IPS-NIHi7 (cell line): ENCODE results near the gene GRIN2C.
"Not testable (repeated sequence)": the region's sequence is repeated elsewhere in the genome, so short reads cannot be mapped to it uniquely, and the experiment has no call there.

Source experiments
- DNase-seq: peaks from one replicate; pipeline ENCODE4 v3.0.0; 2012; ENCODE audit warnings: mixed read lengths; ENCODE audit errors: extremely low spot score

GRIN2C gene

DNA sequence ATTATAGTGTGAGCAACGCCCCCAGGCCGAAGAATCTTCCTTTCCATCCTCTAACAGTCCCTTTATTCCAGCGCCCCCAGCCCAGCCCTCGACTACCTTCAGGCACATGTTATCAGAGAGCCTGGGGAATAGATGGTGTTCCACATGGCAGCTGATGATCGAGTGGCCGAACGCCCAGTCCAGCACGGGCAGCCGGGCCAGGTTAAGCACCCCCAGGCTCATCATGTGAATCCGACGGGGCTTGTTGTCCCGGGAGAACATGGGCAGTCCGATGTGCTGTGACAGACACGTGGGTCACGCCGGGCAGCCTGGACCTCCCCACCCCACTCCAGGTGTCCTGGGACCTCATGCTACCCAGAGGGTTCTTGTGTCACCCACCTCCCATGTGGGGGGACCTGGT, 19.6 kb upstream of the GRIN2C start:
- DNase-seq = no peak

DNA sequence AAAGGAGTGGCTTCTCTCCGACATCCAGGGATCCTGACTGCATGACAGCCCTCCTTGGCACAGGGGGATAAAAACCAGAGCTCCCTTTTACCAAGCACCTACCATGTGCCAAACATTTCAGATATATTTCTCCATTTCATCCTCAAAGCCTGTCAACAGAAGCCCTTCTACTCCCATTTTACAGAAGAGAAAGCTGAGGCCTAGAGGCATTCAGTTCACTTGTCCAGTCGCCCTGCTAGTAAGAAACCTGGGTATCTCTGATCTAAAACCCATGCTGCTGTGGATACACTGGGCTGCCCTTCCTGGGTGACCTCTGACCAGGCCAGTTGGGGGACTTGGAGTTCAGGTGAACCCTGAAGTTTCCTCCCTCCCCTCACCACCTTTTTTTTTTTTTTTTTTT, 19.0 kb upstream of the GRIN2C start:
- no peak for DNase-seq

DNA sequence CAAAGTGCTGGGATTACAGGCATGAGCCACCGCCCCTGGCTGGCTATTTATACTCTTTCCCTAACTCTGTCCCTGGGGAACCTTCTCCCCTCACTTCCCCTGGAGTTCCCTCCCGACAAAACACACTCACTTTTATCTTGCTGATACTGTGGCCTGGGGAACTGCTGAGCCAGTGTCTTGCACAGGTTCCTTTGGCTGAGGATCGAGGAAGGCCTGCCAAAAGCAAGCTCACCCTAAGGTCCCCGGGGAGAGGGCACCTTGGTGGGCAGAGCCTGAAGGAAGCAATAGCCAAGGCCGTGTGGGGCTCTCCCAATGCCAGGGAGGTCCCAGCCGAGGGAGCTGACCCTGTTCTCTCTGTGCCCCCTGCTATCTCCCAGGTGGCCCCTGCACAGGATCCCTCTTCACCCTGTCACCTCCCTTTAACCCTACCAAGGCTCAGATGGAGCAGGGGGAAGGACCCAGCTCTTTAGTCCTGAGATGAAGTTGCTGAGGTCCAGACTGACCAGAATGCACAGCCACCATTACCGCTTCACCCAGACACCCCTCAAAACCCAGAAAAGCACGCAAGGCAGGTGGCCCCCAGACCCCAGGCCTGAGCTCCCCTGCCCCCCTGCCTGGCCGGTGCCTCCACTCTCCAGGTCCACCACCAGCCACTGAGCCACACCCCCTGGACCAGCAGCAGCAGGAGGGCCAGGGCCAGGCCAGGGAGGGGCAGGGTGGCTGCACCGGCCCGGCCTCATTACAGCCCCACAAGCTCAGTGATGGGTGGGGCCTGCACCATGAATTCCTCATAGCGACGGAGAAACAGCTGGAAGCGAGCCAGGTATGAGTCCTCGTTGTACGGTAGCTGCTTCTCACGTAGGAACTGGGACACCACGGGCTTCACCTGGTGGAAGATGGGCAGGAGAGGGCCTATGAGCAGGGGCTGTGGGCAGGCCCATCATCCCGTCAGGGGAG, 18.2 kb upstream of the GRIN2C start:
- DNase-seq = no peak

DNA sequence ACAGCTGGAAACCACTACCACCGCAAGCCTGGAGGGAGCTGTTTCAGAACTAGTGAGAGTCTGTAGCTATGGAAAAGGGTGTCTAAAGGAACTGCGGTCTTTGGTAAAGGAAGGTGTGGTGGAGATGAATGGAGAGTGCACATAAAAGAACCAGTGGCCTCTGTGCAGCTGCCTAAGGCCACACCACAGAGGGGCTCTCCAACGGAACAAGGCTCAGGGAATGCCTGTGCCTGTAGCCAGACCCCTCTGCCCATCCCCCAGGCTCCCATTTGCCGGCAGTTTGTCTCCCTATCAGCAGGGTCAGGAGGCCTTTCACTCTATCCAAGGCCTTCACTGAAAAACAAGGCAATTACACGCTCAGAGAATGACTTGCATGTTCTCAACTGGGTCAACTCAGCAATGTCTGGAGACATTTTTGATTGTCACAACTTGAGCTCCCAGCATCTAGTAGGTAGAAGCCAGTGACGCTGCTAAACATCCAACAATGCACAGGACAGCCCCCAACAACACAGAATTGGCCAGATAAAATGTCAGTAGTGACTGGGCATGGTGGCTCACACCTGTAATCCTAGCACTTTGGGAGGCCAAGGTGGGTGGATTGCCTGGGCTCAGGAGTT, 16.4 kb upstream of the GRIN2C start:
- DNase-seq = no peak

- no peak for DNase-seq
Measured at GRCh38 chr17:74875155-74875976, 15.7 kb upstream of the GRIN2C start.

GRCh38 chr17:74874615-74875037, 14.9 kb upstream of the GRIN2C start:
- no peak for DNase-seq

DNA sequence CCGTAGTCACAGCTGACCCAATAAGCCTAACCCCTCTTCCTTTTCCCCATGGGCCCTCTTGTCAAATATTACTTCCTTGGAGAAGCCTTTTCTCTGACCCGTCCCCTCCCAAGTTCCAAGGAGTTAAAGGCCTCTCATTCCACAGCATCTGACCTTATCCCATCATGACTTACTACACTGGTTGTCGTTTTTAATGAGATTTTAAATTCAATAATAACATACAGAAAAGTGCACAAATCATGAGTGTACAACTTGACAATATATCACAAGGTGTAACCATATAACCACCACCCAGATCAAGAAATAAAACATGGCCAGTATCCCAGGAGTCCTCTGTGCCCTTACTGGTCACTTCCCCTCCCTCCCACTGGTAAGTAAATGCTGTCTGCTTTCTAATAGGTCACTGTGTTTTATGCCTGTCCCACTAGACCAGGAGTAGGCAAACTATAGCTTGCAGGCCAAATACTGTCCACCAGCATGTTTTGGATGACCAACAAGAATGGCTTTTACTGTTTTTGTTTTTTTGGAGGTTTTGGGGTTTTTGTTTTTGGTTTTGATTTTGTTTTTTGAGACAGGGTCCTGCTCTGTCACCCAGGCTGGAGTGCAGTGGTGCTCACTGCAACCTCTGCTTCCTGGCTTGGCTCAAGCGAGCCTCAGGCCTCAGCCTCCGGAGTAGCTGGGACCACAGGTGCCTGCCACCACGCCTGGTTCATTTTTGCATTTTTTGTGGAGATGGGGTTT, 14.4 kb upstream of the GRIN2C start:
- DNase-seq = no peak

DNA sequence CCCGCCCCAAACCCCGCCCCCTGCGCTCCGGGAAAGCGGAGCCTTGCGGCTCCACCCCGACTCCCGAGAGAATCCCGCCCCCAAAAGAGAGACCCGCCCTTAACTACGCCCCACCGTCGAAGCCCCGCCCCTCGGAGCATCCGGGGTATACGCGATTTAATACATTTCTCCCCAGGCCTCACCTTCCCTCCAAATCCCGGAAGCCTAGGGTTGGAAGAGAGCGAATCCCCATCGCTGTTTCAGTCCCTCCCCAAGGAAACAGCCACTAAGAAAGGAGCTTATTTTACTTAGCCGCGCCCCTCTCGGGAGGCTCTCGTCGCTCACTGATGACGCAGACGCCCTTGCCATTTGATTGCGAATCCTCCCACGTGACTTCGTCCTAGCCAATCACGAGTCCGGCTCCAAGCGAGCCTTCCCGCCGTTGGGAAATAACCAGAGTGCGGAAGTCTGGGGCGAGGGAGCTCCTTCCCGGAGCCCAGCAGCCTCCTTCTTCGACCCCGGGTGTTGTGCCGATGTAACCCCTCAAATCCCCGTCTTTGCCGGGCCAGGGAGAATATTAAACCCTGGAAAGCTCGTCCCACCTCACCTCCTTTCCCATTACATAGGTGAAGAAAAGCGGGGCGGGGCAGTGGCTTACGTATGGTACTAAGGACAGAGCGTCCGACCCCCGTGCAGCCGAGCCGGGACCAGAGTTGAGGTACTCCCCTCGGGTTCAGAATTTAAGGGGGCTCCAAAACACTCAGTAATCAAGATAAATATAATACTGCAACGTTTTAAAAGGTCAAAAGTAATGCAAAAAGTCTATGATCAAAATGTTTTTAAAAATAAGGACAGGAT, 13.6 kb upstream of the GRIN2C start:
- DNase-seq = peak; percentile 100

- no peak for DNase-seq
Measured at GRCh38 chr17:74872313-74873036, 12.8 kb upstream of the GRIN2C start, which contains the start of gene FDXR. FDXR (minus strand) TSS chr17:74872994; CDS start chr17:74872944, 50 bp downstream.

GRCh38 chr17:74871356-74872076, 11.8 kb upstream of the GRIN2C start:
- DNase-seq = no peak

DNA sequence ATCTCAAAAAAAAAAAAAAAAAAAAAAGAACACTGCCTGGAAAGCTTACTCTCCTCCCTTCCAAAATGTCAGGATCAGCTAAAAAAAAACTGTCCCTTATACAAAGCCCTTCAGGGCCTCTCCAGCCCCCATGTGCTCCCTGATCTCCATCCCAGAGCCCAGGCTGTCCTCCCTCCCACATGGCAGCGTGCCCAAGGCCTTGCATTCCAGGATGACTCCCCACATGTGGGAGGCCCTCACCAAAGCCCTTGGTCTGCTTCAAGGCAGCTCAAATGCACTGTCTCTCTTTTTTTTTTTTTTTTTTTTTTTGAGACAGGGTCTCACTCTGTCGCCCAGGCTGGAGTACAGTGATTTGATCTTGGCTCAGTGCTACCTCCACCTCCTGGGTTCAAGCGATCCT, 10.8 kb upstream of the GRIN2C start:
- no peak for DNase-seq

DNA sequence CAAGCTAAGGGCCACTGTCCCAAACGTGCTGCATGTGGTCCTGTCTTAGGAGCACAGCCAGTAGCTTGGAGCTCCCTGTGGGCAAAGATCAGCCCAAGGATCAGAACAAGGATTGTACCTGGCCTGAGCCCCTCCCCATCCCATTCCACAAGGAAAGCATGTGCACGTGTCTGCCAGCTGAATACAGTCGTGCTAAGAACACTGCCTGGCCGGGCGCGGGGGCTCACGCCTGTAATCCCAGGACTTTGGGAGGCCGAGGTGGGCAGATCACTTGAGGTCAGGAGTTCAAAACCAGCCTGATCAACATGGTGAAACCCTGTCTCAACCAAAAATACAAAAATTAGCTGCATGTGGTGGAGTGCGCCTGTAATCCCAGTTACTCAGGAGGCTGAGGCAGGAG, 10.3 kb upstream of the GRIN2C start:
- not testable (repeated sequence) for DNase-seq

GRCh38 chr17:74868908-74869255, 9.2 kb upstream of the GRIN2C start:
- DNase-seq = no peak

DNA sequence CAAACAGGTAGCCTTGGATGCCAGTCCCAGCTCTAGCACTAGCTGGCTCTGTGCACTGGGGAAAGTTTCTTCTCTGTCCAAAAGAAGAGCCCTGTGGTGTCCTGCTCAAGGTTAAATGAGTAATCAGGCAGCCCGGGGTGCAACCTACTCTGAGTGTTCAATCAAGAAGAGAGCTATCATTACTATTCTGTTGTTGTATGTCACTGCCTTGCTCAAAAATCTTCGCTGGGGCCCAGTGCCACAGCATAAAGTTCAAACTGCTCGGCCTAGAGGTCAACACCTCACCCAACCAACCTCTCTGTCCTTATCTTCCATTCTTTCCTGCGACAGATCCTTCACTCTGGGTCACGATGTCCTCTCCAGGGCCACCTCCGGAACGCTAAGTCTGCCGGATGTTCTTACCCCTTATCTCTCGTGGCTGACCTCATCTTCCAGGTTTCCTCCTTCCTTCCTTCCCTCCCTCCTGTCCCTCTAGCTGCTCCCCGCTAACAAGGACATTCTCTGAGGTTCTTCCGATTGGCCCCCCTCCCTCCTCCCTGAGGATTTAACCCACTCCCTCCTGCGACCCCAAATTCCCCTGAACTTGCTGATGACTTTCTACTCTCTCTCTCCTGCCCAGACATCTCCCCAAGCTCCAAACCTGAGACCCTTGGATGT, 8.7 kb upstream of the GRIN2C start:
- no peak for DNase-seq

GRCh38 chr17:74866198-74866835, 6.6 kb upstream of the GRIN2C start:
- DNase-seq = no peak

DNA sequence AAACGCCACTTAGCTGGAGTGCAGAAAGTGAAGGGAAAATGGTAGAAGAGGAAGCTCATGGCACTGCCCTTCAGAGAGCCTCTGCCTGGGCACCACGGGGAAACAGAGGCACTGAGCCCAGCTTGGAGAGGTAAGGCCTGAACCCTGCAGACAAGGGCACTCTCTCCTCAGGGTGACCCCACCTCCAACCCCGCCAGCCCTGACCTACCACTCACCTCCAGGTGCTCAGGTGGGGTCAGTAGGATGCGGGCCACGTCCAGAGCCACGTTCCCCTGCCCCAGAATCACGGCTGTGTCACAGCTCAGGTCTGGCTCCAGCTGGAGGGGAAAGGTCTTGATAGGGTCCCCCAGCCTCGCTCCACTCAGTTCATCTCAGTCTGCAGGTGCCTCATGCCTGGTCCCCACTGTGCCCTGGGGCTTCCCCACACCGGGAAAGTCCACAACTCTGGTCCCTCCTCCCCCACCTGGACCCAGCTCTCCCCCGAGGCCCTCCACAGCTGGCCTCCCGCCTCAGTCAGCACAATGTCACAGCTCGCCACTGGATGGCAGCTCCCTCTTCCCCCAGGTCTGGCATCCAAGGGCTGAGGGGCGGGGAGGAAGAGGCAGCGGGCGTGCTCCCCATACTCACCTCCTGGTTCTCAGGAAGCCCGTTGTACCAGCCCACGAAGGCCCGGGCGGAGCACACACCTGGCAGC, 6.0 kb upstream of the GRIN2C start:
- DNase-seq = no peak

DNA sequence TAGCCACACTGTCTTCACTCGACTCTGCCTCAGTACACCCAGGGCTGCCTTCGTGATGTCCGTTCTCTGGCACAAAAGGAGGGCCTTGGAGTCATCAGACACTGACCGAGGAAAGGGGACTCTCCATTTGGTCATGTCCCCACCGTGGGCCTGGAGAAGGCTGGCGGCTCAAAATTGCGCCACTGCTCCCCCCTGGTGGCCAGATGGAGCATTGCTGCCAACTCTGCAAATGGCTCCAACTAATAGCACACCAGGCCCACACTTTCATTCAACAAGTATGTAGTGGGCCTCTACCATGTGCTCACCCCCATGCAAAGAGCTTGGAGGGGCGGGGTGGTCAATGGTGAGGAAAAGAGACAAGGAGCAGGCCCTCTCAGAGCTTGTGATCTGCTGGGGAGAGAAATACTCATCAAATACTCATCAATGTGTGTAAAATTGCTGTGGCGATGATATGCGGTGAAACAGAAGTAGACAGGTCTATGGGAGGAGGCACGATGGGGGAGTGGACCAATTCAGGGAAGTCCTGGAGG, 5.2 kb upstream of the GRIN2C start:
- DNase-seq = peak; percentile 75
